NT2/D1 (cell line): ENCODE results near the gene ITPRIPL2.
A peak's percentile ranks its signal among the peaks of the same experiment; 100 is the strongest.

ENCODE experiments used
- DNase-seq: peaks from one replicate; pipeline ENCODE4 v3.0.0-alpha.2; 2011; ENCODE audit warnings: low read depth, low spot score
- H3K27me3 ChIP-seq: 2 replicates; pipeline ENCODE4 v1.6.0; 2011; ENCODE audit warnings: mild to moderate bottlenecking; ENCODE audit not compliant: insufficient read length, insufficient read depth
- H3K36me3 ChIP-seq: 2 replicates; pipeline ENCODE4 v1.6.1; 2011; ENCODE audit warnings: mild to moderate bottlenecking, low read length, mixed read lengths; ENCODE audit not compliant: insufficient read depth, insufficient read length
- H3K4me1 ChIP-seq: 2 replicates; pipeline ENCODE4 v1.5.1; 2011; ENCODE audit not compliant: insufficient read depth, insufficient read length
- H3K4me3 ChIP-seq: 2 replicates; pipeline ENCODE4 v1.5.1; 2011; ENCODE audit warnings: low read depth; ENCODE audit not compliant: insufficient read length
- H3K9ac ChIP-seq: 2 replicates; pipeline ENCODE4 v1.6.0; 2011; ENCODE audit warnings: low read depth; ENCODE audit not compliant: insufficient read length
- H3K9me3 ChIP-seq: 2 replicates; pipeline ENCODE4 v1.5.1; 2011; ENCODE audit warnings: mild to moderate bottlenecking, low read length; ENCODE audit not compliant: insufficient read depth
- SUZ12 ChIP-seq: IDR thresholded peaks from 2 replicates; pipeline ENCODE4 v1.6.1; 2011; ENCODE audit not compliant: insufficient read length, insufficient read depth; ENCODE audit errors: extremely low read depth
- YY1 ChIP-seq: IDR thresholded peaks from 2 replicates; pipeline ENCODE4 v1.6.1; 2011; ENCODE audit not compliant: insufficient read length, insufficient read depth
- ZNF274 ChIP-seq: IDR thresholded peaks from 2 replicates; pipeline ENCODE4 v1.6.1; 2011; ENCODE audit warnings: mild to moderate bottlenecking, low read depth, low read length

The ITPRIPL2 gene

DNA sequence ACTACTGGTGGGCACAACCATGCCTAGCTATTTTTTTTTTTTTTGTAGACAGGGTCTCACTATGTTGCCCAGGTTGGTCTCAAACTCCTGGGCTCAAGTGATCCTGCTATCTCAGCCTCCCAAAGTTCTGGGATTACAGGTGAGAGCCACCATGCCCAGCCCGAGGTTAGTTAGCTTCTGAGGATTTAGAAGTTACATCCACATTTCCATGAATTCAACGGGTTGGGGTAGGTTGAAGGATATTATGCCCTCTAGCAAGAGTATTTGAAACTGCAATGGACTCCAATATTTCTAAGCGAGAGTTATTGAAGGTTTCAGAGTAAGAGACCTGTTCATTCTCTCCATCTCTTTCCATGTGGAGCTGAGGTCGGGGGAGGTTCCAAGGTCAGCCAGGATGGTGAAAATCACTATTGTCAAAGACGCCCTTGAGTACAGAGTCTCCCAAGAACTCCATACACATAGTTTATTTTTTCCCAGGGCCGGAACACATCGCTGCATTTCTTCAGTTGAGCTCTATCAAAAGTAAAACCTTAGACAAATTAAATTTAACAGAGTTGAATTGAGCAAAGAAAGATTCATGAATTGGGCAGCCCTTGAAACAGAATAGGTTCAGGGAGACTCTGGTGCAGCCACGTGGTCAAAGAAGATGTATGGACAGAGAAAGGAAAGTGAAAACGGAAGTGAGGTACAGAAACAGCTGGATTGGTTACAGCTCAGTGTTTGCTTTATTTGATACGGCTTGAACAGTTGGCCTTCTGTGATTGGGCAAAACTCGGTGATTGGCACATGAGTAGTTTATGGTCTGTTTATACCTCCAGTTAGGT is 19.0 kb upstream of the ITPRIPL2 start:
- H3K4me3 ChIP-seq = no peak overlapping the region
- H3K9ac ChIP-seq = no peak overlapping the region
- peaks cover 4% of the 10 kb centered on the region for H3K4me1 ChIP-seq
- no peaks in the 10 kb centered on the region for H3K36me3 ChIP-seq
- no peaks in the 10 kb centered on the region for H3K27me3 ChIP-seq
- peaks cover 11% of the 10 kb centered on the region for H3K9me3 ChIP-seq
- DNase-seq = no peak
- TF ChIP-seq SUZ12 = no peak

DNA sequence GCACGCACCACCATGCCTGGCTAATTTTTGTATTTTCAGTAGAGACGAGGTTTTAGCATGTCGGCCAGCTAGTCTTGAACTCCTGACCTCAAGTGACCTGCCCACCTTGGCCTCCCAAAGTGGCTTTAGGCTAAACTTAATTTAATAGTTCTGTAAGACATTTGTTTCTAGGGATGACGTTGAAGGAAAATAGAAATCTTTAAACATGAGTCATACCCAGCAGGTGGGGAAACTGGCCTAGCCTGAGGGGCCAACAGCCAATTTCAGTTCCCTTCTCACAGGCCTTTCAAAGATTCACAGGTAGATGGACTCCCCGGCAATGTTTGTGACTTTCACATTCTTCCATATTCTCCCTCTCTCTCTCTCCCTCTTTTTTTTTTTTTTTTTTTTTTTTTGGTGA is 18.1 kb upstream of the ITPRIPL2 start:
- Histone ChIP-seq H3K9me3 (peaks cover 16% of the 10 kb centered on the region), H3K27me3 (no peaks in the 10 kb centered on the region), H3K4me3 (no peak overlapping the region), H3K4me1 (peaks cover 4% of the 10 kb centered on the region), H3K9ac (no peak overlapping the region), H3K36me3 (no peaks in the 10 kb centered on the region)
- DNase-seq = peak; percentile 66
- TF ChIP-seq YY1 = no peak
- TF ChIP-seq SUZ12 = no peak
- TF ChIP-seq ZNF274 = no peak

DNA sequence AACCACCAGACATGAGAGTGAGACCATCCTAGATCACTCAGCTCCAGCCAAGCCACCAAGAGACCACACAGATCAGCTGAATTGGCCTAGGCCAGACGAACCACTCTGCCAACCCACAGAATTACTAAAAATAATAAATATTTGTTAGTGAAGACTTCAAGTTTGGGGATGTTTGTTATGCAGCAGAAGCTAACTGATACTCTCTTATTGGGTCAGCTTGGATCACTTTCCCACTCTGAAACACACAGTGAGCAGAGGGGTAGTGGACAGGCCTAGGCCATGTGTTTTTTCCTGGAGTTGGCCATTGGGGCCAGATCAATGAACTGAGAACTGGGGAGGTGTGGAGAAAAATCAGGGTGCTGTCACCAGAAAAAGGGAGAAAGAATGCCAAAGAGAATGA is 15.6 kb upstream of the ITPRIPL2 start:
- Histone ChIP-seq H3K4me3 (no peak overlapping the region), H3K9me3 (peaks cover 16% of the 10 kb centered on the region), H3K27me3 (no peaks in the 10 kb centered on the region), H3K36me3 (no peaks in the 10 kb centered on the region), H3K9ac (no peak overlapping the region), H3K4me1 (peaks cover 4% of the 10 kb centered on the region)
- no peak for DNase-seq
- no peak for TF ChIP-seq YY1
- no peak for TF ChIP-seq ZNF274
- no peak for TF ChIP-seq SUZ12

DNA sequence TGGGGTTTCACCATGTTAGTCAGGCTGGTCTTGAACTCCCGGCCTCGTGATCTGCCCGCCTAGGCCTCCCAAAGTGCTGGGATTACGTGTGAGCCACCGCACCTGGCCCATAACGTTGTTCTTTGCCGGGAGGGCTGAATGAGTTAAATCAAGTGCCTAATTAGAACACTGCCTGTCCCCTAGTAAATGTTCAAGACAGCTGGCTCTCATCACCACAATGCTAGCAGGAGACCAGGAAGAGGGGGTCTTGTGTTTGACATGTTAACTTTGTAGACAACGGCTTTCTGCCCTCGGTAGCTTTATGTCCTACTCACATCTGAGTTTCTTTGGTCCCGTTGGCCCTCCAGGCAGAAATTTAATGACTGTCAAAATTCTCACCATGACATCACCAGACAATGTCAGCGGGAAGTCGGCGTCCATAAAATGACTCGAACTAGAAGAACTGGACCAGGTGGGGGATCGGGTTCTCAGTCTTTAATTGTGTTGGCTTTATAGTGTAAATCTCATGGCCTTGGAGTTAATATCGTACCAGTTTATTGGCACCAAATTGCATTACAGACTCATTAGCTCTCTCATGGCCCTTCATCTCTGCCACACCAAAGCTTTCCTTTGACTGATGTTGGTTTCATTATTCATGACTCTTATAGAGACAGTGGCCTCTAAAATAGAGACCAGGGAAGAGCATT is 11.4 kb upstream of the ITPRIPL2 start:
- DNase-seq = no peak
- H3K9ac ChIP-seq = no peak overlapping the region
- H3K9me3 ChIP-seq = peaks cover 16% of the 10 kb centered on the region
- H3K4me1 ChIP-seq = peaks cover 11% of the 10 kb centered on the region
- H3K36me3 ChIP-seq = no peaks in the 10 kb centered on the region
- TF ChIP-seq SUZ12 (no peak), ZNF274 (no peak), YY1 (no peak)
- no peak overlapping the region for H3K4me3 ChIP-seq
- no peaks in the 10 kb centered on the region for H3K27me3 ChIP-seq

DNA sequence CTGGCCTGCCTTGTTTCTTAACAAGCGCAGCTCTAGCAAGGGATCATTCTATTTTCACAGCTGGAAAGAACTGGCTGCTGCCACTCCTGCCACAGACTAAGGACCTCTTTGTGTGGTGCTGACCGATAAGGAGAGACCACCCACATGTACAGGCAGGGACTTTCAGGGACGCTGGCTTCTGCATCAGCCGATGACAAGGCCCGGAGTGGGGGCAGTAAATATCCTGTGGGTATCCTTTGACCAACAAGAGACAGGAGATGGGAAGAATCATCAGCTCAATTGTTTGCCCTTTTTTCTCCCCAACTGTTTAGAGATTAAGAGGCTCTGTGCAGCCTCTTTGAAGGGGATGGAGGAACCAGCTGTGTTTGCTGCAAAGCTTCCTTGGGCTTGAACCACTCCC is 9.2 kb upstream of the ITPRIPL2 start:
- Histone ChIP-seq H3K9me3 (peaks cover 4% of the 10 kb centered on the region; the same call in 1 of the 2 replicates), H3K27me3 (no peaks in the 10 kb centered on the region), H3K4me3 (no peak overlapping the region), H3K4me1 (peaks cover 11% of the 10 kb centered on the region), H3K36me3 (no peaks in the 10 kb centered on the region), H3K9ac (no peak overlapping the region)
- TF ChIP-seq YY1 (no peak), ZNF274 (no peak), SUZ12 (no peak)
- no peak for DNase-seq

DNA sequence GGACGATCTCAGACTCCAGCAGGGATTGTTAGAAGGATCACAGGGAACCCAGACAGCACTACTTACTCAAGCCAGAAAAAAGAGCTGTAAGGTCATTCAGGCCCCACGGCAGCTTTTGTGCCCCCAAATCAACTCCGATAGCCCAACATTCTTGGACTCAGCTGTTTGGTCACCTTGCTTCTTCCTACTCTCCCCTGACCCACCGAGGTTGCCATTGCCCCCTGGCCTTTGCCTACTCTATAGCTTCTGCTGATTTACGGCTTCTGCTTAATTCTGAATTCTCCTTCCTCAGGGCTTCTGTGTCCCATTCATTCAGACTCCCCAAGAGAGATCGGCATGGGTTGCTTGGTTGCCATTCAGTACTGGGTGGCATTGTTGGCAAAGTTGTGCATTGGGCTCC is 8.6 kb upstream of the ITPRIPL2 start:
- Histone ChIP-seq H3K4me3 (no peak overlapping the region), H3K9ac (no peak overlapping the region), H3K4me1 (peaks cover 11% of the 10 kb centered on the region), H3K36me3 (no peaks in the 10 kb centered on the region), H3K27me3 (no peaks in the 10 kb centered on the region), H3K9me3 (peaks cover 1% of the 10 kb centered on the region; the same call in 1 of the 2 replicates)
- DNase-seq = no peak
- TF ChIP-seq SUZ12 = no peak
- no peak for TF ChIP-seq ZNF274
- no peak for TF ChIP-seq YY1

DNA sequence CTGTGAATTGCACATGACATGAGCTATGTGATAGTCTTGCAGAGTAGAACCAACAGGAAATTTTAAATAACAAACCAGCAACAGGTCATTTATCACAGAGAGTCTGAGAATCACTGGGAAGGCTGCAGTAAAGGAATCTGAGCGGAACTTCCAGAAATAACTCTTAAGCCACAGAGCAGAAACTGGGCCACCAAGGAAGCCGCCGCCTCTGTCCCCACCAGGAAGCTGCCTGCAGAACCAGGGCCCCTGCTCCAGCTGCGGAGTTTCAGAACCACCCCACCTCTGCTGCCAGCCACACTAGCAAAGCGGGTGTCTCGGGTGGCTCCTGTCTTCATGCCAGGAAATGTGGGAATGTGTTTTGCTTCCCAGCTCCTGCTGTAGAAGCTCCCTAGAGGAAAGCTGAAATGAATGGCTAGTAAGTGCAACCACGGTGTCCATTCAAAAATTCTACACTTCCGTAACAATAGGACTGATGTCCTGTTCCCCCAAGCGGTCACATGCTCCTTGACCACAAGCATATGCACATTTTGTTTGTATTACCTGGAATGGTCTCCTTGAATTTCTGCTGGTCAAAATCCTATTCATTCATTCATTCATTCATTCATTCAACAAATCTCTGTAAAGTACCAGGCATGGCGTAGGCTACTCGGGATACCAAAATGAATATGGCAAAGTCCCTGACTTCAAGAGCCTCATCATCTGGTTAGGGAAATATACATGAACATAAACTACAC is 7.7 kb upstream of the ITPRIPL2 start:
- Histone ChIP-seq H3K36me3 (no peaks in the 10 kb centered on the region), H3K4me1 (peaks cover 11% of the 10 kb centered on the region), H3K9me3 (no peaks in the 10 kb centered on the region), H3K27me3 (no peaks in the 10 kb centered on the region), H3K4me3 (no peak overlapping the region), H3K9ac (no peak overlapping the region)
- DNase-seq = no peak
- TF ChIP-seq ZNF274 = no peak
- no peak for TF ChIP-seq YY1
- no peak for TF ChIP-seq SUZ12
